Natural killer cell (primary cell): ENCODE data around the gene CHCHD3. TPM values are rescaled to one million over a fixed set of nuclear protein-coding genes. Genes with fewer than 3 reads are reported as not detected.

Experiments used
- ATAC-seq, 3 donors: fragments of 150-1000 bp in 2 of 3; fragments of 200-7000 bp in 1 of 3; cut with Tn5 transposase; 1 replicate in 1 of 3; 2 replicates in 2 of 3; pipeline ENCODE4 v1.10.0; 2021; ENCODE audit warnings: mild to moderate bottlenecking in 2 of 3, moderate library complexity in 2 of 3
- DNase-seq, 2 donors: peaks; one replicate each; pipeline versions ENCODE4 v3.0.0 to v3.0.0-alpha.2; 2013 to 2021; ENCODE audit warnings: mixed read lengths in 1 of 2
- H3K27ac ChIP-seq: one replicate; pipeline ENCODE4 v1.5.1; 2013; ENCODE audit warnings: mild to moderate bottlenecking, low read length
- H3K27me3 ChIP-seq: one replicate; pipeline ENCODE4 v1.6.1; 2013; ENCODE audit warnings: low read length; ENCODE audit not compliant: control insufficient read depth, insufficient read depth
- H3K36me3 ChIP-seq: one replicate; pipeline ENCODE4 v1.6.1; 2013; ENCODE audit warnings: low read length; ENCODE audit not compliant: control insufficient read depth, insufficient read depth
- H3K4me1 ChIP-seq: one replicate; pipeline ENCODE4 v1.6.1; 2013; ENCODE audit warnings: low read length; ENCODE audit not compliant: control insufficient read depth, insufficient read depth
- H3K4me3 ChIP-seq: one replicate; pipeline ENCODE4 v1.5.1; 2013; ENCODE audit warnings: low read length
- H3K9me3 ChIP-seq: one replicate; pipeline ENCODE4 v1.6.1; 2013; ENCODE audit warnings: low read length; ENCODE audit not compliant: control insufficient read depth, insufficient read depth
- H3K27ac Mint-ChIP-seq, 2 donors: one replicate each; pipeline ENCODE4 v1.8.0; 2022; ENCODE audit warnings: mild to moderate bottlenecking in 2 of 2, mixed read lengths in 2 of 2, moderate library complexity in 1 of 2
- H3K27me3 Mint-ChIP-seq, 2 donors: one replicate each; pipeline ENCODE4 v1.8.0; 2022; ENCODE audit warnings: low read depth in 2 of 2, mixed read lengths in 2 of 2
- H3K36me3 Mint-ChIP-seq: one replicate; pipeline ENCODE4 v1.8.0; 2022; ENCODE audit warnings: mixed read lengths
- H3K4me1 Mint-ChIP-seq, 2 donors: one replicate each; pipeline ENCODE4 v1.8.0; 2022; ENCODE audit warnings: mixed read lengths in 2 of 2
- H3K4me3 Mint-ChIP-seq: one replicate; pipeline ENCODE4 v1.8.0; 2022; ENCODE audit warnings: mild to moderate bottlenecking, moderate library complexity, mixed read lengths
- H3K9me3 Mint-ChIP-seq, 2 donors: one replicate each; pipeline ENCODE4 v1.8.0; 2022; ENCODE audit warnings: mixed read lengths in 2 of 2
- WGBS: methylation state at CpG from one replicate; pipeline ENCODE4 v1.1.7; 2013; ENCODE audit warnings: missing lambda C conversion rate; ENCODE audit not compliant: insufficient coverage; 5-methylcytosine and 5-hydroxymethylcytosine counted together
- intact Hi-C: fragments of 100-400 bp; cut with micrococcal nuclease; formaldehyde crosslinking; loops from one replicate; pipeline ENCODE4 v1.14.2; 2022
- total RNA-seq, 4 donors: library from RNA; stranded (reverse); fragments of 120-200 nt in 1 of 4; gene quantifications; one replicate each; pipeline versions ENCODE4 v1.2.3 to v1.2.4, GENCODE V29; 2013 to 2022
- TF ChIP-seq, protein P1 (sequence below): fragments of 200-600 bp; IDR thresholded peaks from one replicate; pipeline ENCODE4 v1.8.0; 2022; ENCODE audit warnings: antibody characterized with exemption

Gene CHCHD3
- total RNA-seq, 3 donors from 2014 or later (not counting 1 experiment from before 2014, with no cell fraction given) = 35.2 to 41.0 (median 35.9) TPM

DNA sequence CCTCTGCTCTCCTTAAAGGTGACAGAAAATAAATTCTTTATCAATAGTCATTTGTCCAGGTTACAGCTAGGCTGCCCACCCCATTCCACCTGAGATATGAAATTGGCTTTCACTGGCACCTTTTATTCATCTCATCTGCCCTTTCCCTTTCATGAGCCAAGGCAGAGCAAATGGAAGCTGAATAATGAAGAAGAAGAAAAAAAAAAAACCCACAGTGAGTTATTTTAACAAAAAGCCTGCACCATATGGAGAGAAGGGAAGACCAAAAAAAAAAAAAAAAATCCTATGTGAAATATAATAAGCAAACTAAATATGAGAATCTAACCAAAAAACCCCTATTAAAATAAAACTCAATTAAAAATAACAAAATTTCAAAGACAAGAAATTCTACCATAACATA lies 59.2 kb downstream of the CHCHD3 start:
- H3K9me3 Mint-ChIP-seq = no peaks in the 10 kb centered on the region
- TF ChIP-seq, protein P1, sequence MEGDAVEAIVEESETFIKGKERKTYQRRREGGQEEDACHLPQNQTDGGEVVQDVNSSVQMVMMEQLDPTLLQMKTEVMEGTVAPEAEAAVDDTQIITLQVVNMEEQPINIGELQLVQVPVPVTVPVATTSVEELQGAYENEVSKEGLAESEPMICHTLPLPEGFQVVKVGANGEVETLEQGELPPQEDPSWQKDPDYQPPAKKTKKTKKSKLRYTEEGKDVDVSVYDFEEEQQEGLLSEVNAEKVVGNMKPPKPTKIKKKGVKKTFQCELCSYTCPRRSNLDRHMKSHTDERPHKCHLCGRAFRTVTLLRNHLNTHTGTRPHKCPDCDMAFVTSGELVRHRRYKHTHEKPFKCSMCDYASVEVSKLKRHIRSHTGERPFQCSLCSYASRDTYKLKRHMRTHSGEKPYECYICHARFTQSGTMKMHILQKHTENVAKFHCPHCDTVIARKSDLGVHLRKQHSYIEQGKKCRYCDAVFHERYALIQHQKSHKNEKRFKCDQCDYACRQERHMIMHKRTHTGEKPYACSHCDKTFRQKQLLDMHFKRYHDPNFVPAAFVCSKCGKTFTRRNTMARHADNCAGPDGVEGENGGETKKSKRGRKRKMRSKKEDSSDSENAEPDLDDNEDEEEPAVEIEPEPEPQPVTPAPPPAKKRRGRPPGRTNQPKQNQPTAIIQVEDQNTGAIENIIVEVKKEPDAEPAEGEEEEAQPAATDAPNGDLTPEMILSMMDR = no peak
- ATAC-seq (no peak), DNase-seq (no peak)
- H3K4me1 Mint-ChIP-seq = peaks cover 0 to 5% of the 10 kb centered on the region in 2 donors
- H3K4me3 Mint-ChIP-seq = no peak overlapping the region
- H3K27me3 Mint-ChIP-seq = no peaks in the 10 kb centered on the region
- no peaks in the 10 kb centered on the region for H3K36me3 Mint-ChIP-seq
- intact Hi-C loops = no loop called here
- H3K27ac Mint-ChIP-seq = no peak overlapping the region
- Histone ChIP-seq H3K9me3 (no peaks in the 10 kb centered on the region), H3K36me3 (no peaks in the 10 kb centered on the region), H3K4me1 (no peaks in the 10 kb centered on the region), H3K27me3 (no peaks in the 10 kb centered on the region), H3K4me3 (no peak overlapping the region), H3K27ac (no peak overlapping the region)

DNA sequence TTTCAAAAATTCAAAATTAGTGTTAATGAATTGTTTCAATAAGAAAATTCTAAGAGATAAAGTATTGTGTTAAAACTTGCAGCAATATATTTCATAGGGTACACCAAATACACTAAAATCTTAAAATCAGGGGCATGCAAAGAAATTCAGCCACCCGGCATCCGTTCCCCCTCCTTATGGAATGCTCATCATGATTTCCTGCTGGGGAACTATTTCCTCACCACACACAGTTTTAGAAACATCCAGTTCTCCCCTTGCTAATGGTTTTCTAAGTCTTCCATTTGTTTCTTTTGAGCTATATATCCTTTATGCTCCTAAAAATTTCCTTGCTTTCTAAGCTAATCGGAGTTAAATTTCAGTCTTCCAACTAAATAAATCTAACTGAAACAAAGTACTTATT lies 60.7 kb downstream of the CHCHD3 start:
- no peaks in the 10 kb centered on the region for H3K36me3 Mint-ChIP-seq
- DNase-seq = no peak
- H3K4me3 ChIP-seq = no peak overlapping the region
- no peaks in the 10 kb centered on the region for H3K9me3 ChIP-seq
- H3K27me3 Mint-ChIP-seq = no peaks in the 10 kb centered on the region
- intact Hi-C loops = no loop called here
- H3K27ac ChIP-seq = no peak overlapping the region
- H3K9me3 Mint-ChIP-seq = no peaks in the 10 kb centered on the region
- H3K4me3 Mint-ChIP-seq = no peak overlapping the region
- WGBS = 63% methylated on average over 3 of the region's 3 CpGs
- H3K36me3 ChIP-seq = no peaks in the 10 kb centered on the region
- no peaks in the 10 kb centered on the region for H3K27me3 ChIP-seq
- no peaks in the 10 kb centered on the region for H3K4me1 ChIP-seq
- H3K4me1 Mint-ChIP-seq = peaks cover 0 to 5% of the 10 kb centered on the region in 2 donors
- H3K27ac Mint-ChIP-seq = no peak overlapping the region
- TF ChIP-seq, protein P1 = no peak
- no peak for ATAC-seq

DNA sequence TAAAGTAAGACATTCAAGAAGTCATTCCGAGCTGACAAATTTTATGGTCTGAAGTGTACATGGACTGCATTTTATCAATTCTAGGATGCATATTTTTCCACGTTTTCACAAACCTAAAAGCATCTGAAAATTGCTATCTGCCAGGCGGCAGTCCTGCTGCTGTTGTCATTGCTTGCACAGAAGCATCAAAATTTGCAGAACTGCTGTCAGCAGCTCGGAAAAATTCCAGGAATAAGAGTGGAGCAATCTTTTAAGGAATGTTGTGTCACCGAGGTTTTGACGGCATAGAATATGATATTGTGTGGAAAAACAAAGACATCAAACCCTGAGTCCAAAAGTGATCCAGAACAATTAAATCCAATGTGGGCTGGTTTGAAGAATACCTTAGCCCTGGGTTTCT lies 61.4 kb downstream of the CHCHD3 start:
- H3K36me3 ChIP-seq = no peaks in the 10 kb centered on the region
- WGBS = 97% methylated on average over 6 of the region's 6 CpGs
- DNase-seq = no peak
- no peak overlapping the region for H3K4me3 ChIP-seq
- H3K27ac ChIP-seq = no peak overlapping the region
- no peak for ATAC-seq
- Mint-ChIP-seq H3K27me3 (no peaks in the 10 kb centered on the region), H3K4me3 (no peak overlapping the region), H3K4me1 (peaks cover 5 to 9% of the 10 kb centered on the region in 2 donors), H3K9me3 (no peaks in the 10 kb centered on the region), H3K36me3 (no peaks in the 10 kb centered on the region), H3K27ac (no peak overlapping the region)
- TF ChIP-seq, protein P1 = no peak
- H3K4me1 ChIP-seq = no peaks in the 10 kb centered on the region
- H3K9me3 ChIP-seq = no peaks in the 10 kb centered on the region
- intact Hi-C loops = no loop called here
- H3K27me3 ChIP-seq = no peaks in the 10 kb centered on the region

DNA sequence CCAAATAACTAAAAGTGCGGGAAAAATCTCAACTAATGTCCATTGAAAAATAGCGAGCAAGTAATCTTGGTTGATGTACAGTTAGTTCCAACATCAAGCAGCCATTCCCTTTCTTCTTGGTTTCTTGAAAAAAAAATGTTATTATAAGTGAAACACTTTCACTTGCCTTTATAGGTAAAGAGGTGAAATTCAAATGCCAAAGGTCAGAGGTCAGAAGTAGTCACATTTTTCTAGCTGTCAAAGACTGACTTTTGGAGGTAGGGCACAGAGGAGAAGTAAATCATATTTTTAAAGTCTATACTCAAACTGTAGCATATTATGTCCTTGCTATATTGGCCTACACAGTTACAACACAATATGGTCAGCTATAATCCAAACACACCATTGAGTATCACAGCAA lies 62.3 kb downstream of the CHCHD3 start:
- no peak overlapping the region for H3K27ac ChIP-seq
- WGBS = no CpG with 5 or more reads among the region's 2 CpGs
- H3K36me3 ChIP-seq = no peaks in the 10 kb centered on the region
- no peaks in the 10 kb centered on the region for H3K9me3 Mint-ChIP-seq
- no peak for DNase-seq
- H3K27ac Mint-ChIP-seq = no peak overlapping the region
- H3K36me3 Mint-ChIP-seq = no peaks in the 10 kb centered on the region
- no peaks in the 10 kb centered on the region for H3K9me3 ChIP-seq
- intact Hi-C loops = no loop called here
- no peaks in the 10 kb centered on the region for H3K27me3 Mint-ChIP-seq
- peaks cover 9 to 14% of the 10 kb centered on the region in 2 donors for H3K4me1 Mint-ChIP-seq
- H3K4me3 Mint-ChIP-seq = no peak overlapping the region
- no peak for ATAC-seq
- no peaks in the 10 kb centered on the region for H3K27me3 ChIP-seq
- no peak overlapping the region for H3K4me3 ChIP-seq
- H3K4me1 ChIP-seq = no peaks in the 10 kb centered on the region
- TF ChIP-seq, protein P1 = no peak
